Parietal lobe (tissue), 2 donors: Measurements from ENCODE around the gene TOP2B. TPM values are rescaled to one million over a fixed set of nuclear protein-coding genes. Genes with fewer than 3 reads are reported as not detected.

Experiments
- small RNA-seq: library from RNA; depleted of rRNA; stranded (forward); fragments of <200 nt; gene quantifications from one replicate; pipeline ENCODE3, GENCODE V24; 2014; ENCODE audit warnings: low replicate concordance
- total RNA-seq: library from RNA; depleted of rRNA; stranded (reverse); fragments of >200 nt; gene quantifications from one replicate; pipeline ENCODE4 v1.2.3, GENCODE V29; 2014

The TOP2B gene, protein sequence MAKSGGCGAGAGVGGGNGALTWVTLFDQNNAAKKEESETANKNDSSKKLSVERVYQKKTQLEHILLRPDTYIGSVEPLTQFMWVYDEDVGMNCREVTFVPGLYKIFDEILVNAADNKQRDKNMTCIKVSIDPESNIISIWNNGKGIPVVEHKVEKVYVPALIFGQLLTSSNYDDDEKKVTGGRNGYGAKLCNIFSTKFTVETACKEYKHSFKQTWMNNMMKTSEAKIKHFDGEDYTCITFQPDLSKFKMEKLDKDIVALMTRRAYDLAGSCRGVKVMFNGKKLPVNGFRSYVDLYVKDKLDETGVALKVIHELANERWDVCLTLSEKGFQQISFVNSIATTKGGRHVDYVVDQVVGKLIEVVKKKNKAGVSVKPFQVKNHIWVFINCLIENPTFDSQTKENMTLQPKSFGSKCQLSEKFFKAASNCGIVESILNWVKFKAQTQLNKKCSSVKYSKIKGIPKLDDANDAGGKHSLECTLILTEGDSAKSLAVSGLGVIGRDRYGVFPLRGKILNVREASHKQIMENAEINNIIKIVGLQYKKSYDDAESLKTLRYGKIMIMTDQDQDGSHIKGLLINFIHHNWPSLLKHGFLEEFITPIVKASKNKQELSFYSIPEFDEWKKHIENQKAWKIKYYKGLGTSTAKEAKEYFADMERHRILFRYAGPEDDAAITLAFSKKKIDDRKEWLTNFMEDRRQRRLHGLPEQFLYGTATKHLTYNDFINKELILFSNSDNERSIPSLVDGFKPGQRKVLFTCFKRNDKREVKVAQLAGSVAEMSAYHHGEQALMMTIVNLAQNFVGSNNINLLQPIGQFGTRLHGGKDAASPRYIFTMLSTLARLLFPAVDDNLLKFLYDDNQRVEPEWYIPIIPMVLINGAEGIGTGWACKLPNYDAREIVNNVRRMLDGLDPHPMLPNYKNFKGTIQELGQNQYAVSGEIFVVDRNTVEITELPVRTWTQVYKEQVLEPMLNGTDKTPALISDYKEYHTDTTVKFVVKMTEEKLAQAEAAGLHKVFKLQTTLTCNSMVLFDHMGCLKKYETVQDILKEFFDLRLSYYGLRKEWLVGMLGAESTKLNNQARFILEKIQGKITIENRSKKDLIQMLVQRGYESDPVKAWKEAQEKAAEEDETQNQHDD (N-terminal part only)
- total RNA-seq = 494 TPM

DNA sequence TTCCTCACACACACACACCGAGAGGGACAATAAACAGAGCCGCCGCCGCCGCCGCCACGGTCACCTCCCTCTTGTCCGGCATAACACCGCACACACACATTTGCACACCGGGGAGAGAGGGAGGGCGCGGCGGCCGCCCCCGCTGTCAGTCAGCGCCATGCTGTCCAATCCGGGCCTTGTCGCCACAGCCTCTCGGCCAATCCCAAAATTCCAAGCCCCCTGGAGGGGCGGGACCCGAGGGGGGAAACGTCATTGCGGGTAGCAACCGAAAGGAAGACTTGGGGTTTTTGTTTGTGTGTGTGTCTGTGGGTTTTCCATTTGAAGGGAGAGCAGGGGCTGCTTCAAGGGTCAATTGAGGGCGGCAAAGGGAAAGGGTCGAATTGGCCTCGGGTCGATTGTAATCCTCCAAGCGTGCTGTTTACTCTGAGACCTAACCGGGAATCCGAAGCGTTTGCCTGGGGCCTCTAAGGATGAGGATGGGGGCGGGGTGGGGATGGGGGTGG is at the start of gene TOP2B:
Gene TOP2B, minus strand, starts transcription at position 96 of the 503 bp plus-strand sequence. CDS start 610 bp downstream, outside the sequence.

Small RNA genes lying within 50 kb of the gene (small RNA-seq; reads per million reads assigned to genes)
- not detected for gene CRIP1P2
- gene RF01161 = 0.46 reads per million, percentile 40 among the genes with 10 or more reads in this experiment
- not detected for gene RF02271

Other genes starting within 250 kb of the TOP2B start
- 7.8 TPM for gene RARB, start 236.6 kb downstream of the TOP2B start, total RNA-seq
- gene NGLY1, start 118.5 kb upstream of the TOP2B start, total RNA-seq = 47.0 TPM
- gene OXSM, start 125.2 kb upstream of the TOP2B start, total RNA-seq = 9.1 TPM